Measurements from ENCODE around the gene VAX1. TPM values are rescaled to one million over a fixed set of nuclear protein-coding genes. Genes with fewer than 3 reads are reported as not detected.

The VAX1 gene
- total RNA-seq, 4 donors from 2014 or later: not detected

DNA sequence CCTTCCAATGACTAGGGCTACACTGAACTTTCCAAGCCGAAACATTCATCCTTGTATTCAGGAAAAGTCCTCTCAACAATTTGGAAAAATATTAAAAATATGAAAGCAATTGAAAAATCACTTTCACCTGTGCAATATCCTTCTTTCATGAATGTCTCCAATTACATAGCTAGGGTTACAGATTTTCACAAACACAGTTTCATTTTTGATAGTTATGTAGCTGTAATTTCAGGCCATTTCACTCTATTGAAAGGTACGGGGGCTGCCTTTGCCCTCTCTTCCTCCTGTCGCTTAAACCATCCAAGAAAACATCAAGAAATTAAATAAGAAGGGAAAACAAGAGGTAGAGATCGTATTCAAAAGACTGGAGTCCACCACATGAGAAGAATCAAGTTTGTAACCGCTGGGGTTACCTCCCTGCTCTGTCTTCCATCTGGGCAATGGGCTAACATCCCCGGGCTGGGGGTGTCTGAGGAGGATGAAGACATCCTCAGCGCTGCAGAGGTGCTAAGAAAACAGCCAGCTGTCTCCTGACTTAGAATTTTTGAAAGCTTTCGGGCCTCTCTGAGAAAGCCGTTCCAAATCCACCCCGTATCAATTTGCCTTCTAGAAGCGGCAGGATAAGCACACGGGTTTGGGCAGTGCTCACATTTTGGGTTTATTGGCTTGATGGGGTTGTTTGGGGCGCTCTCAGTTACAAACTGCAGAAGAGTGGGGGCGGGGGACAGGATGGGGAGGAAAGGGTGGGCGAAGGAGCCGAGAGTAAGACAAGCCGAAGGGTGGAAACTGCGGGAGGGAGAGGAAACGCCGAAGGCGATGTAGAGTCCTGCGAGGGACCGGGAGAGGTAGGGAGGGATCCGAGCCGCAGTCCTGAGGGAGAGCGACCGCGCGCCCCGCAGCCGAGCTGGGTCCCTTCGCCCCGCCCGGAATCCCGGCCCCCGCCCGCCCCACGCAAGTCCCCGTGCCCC is 24.3 kb upstream of the VAX1 start:
- TF ChIP-seq, protein P1, sequence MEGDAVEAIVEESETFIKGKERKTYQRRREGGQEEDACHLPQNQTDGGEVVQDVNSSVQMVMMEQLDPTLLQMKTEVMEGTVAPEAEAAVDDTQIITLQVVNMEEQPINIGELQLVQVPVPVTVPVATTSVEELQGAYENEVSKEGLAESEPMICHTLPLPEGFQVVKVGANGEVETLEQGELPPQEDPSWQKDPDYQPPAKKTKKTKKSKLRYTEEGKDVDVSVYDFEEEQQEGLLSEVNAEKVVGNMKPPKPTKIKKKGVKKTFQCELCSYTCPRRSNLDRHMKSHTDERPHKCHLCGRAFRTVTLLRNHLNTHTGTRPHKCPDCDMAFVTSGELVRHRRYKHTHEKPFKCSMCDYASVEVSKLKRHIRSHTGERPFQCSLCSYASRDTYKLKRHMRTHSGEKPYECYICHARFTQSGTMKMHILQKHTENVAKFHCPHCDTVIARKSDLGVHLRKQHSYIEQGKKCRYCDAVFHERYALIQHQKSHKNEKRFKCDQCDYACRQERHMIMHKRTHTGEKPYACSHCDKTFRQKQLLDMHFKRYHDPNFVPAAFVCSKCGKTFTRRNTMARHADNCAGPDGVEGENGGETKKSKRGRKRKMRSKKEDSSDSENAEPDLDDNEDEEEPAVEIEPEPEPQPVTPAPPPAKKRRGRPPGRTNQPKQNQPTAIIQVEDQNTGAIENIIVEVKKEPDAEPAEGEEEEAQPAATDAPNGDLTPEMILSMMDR (IDR thresholded peaks at IDR 0.05; ENCODE audit: low read depth): no peak

DNA sequence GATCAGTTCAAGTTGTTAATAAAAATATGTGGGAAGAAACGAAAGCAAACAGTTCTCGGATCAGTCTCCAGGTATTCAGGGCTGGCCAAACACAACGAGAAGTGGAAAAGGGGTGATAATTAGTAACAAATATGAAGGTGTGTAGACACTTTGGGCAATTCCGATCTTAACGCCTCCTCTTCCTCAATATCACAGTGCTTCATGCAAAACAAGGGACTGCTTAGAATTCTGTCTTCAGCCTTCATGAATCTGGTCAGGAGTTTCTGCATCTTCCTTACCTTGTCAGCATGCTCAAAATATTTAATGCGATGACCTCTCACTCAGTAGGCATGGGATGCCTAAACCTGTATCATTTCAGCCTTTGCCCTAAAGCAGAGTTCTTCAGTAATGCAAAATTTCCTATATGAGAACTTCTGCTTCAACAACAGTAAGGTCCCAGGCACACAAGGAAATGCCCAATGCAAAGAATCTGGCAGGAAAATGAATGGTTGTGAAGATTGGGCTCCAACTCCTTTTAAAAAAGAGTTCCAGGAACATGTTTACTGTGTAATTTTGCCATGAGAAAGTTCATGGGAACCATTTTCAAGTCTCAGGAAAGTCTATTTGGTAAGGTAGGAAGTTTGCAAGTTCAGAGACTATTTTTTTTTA is 23.4 kb upstream of the VAX1 start:
- TF ChIP-seq, protein P1 (IDR thresholded peaks at IDR 0.05; ENCODE audit: low read depth): no peak

DNA sequence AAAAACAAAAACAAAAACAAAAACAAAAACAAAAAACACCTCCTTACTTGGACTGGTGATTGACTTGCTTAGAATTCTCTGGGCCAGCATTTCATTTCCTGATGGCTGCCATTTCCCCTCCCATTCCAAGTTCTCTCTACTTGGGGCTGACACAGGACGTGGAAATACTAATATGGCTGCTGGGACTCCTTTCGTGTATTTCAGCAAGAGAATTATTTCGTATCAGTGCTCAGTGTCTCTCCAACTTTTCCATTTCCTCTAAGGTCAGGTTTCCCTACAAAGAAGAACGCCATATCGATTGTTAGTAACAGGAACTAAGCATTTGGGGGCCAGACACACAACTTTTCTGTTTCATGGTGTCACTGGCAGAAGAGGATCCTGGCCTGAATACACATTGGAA is 22.5 kb upstream of the VAX1 start:
- TF ChIP-seq, protein P1 (IDR thresholded peaks at IDR 0.05; ENCODE audit: low read depth): no peak

DNA sequence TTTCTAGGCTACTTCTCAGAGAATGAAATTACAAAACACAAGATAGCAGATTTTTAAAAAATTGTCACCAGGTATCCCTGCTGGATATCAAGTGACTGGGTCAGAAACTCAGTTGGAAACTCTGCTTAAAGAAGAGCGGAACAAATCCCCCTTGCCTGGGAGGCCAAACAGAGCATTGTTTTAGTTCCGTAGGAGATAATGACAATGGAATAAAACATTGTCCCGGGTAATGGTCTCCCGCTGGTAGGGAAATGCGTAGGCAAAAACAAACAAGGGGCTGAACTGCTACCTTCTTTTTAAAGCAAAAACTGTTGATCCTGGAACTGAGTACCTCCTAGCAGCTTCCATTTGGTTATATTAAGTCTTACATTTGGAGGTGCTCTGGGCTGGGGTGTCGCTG is 21.3 kb upstream of the VAX1 start:
- TF ChIP-seq, protein P1 (IDR thresholded peaks at IDR 0.05; ENCODE audit: low read depth): no peak

DNA sequence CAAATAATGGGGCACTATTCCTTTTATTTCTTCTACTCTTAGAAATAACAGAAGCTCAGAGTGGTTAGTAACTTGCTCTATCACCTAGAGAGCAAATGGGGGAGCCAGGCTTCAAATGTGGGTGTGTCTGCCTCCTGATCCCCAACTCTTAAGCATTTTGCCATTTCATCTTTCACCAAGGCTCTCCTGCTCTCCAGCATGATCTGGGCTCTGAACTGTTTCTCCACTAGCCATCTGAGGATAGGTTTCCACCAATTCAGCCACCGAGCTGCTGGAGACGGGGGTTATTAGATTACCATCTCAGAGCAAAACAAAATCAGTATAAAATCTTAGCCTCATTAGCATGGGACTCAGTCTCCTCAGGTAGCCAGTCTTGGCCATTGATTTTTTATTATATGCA is 20.2 kb upstream of the VAX1 start:
- TF ChIP-seq, protein P1 (IDR thresholded peaks at IDR 0.05; ENCODE audit: low read depth): no peak

DNA sequence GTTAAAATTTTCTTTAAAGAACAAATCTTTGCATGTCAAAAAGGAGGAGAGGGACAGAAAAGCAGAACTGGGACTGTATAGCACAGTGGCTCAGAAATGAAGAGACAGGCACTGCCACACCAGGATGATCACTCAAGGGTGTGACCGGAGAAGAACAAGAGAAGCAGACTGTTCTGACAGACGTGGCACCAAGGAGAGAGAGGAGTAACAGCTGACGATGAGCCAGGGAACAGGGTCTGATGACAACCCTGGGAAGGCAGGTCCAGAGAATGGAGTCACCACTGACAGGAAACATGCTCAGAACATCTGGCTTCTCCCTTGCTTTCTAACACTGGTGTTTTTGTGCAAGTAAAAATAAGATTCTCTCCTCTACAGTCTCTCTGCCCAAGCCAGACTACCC is 14.6 kb upstream of the VAX1 start:
- TF ChIP-seq, protein P1 (IDR thresholded peaks at IDR 0.05; ENCODE audit: low read depth): no peak

DNA sequence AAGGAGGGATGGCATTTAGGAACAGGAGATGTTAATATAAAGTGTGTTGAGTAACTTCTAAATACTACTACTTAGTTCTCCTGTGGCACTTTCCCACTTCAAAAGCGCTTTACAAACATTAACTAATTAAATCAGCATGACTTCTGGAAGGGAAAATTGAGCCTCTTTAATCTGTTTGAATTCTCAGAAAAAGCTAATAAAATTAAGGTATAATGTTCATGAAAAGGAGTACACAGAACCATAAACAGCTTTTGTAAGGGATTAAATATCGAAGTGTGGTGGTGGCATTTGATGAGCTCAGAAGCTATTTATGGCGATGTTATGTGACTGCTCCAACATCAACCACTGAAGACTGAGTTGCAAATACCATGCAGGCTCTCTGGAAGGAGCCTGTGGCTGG is 10.2 kb upstream of the VAX1 start:
- TF ChIP-seq, protein P1 (IDR thresholded peaks at IDR 0.05; ENCODE audit: low read depth): no peak

Data from subcutaneous adipose tissue (tissue), 4 donors.